ENCODE measurements around the gene ITGB5.

GRCh38 chr3:124885466-124886167 lies 1.5 kb downstream of the ITGB5 start:
- no peak for TF ChIP-seq NFE2L2 (conservative IDR thresholded peaks at IDR 0.05; ENCODE audit: low read length)
- TF ChIP-seq CTCF (IDR thresholded peaks at IDR 0.05), result no peak
- no peak for TF ChIP-seq ZNF302 (CRISPR knock-in tag; IDR thresholded peaks at IDR 0.05)
- TF ChIP-seq, protein P1, sequence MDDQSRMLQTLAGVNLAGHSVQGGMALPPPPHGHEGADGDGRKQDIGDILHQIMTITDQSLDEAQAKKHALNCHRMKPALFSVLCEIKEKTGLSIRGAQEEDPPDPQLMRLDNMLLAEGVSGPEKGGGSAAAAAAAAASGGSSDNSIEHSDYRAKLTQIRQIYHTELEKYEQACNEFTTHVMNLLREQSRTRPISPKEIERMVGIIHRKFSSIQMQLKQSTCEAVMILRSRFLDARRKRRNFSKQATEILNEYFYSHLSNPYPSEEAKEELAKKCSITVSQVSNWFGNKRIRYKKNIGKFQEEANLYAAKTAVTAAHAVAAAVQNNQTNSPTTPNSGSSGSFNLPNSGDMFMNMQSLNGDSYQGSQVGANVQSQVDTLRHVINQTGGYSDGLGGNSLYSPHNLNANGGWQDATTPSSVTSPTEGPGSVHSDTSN (IDR thresholded peaks at IDR 0.05), result no peak
- TF ChIP-seq JUNB (IDR thresholded peaks at IDR 0.05), result no peak
- TF ChIP-seq EP300 (IDR thresholded peaks at IDR 0.05), result no peak
- no peak for TF ChIP-seq REST (IDR thresholded peaks at IDR 0.05)
- no peak for TF ChIP-seq MYC (IDR thresholded peaks at IDR 0.05; ENCODE audit: borderline replicate concordance, low read length)
- no peak for TF ChIP-seq JUN (IDR thresholded peaks at IDR 0.05)
- TF ChIP-seq RCOR1 (IDR thresholded peaks at IDR 0.05; ENCODE audit: low read depth, low read length), result no peak
- no peak for TF ChIP-seq PHF8 (IDR thresholded peaks at IDR 0.05; ENCODE audit: borderline replicate concordance, low read depth)
- TF ChIP-seq USF2 (IDR thresholded peaks at IDR 0.05), result no peak
- TF ChIP-seq CEBPB (IDR thresholded peaks at IDR 0.05), result no peak
